ENCODE results near the gene NTHL1. TPM values are rescaled to one million over a fixed set of nuclear protein-coding genes. Genes with fewer than 3 reads are reported as not detected.
A peak's percentile ranks its signal among the peaks of the same experiment; 100 is the strongest.

Gene NTHL1
- total and polyA plus RNA-seq, 2 of the 13 experiments (the other 11 are each of a cell fraction or from before 2014, with no cell fraction given), result 47.5 to 64.9 TPM

DNA sequence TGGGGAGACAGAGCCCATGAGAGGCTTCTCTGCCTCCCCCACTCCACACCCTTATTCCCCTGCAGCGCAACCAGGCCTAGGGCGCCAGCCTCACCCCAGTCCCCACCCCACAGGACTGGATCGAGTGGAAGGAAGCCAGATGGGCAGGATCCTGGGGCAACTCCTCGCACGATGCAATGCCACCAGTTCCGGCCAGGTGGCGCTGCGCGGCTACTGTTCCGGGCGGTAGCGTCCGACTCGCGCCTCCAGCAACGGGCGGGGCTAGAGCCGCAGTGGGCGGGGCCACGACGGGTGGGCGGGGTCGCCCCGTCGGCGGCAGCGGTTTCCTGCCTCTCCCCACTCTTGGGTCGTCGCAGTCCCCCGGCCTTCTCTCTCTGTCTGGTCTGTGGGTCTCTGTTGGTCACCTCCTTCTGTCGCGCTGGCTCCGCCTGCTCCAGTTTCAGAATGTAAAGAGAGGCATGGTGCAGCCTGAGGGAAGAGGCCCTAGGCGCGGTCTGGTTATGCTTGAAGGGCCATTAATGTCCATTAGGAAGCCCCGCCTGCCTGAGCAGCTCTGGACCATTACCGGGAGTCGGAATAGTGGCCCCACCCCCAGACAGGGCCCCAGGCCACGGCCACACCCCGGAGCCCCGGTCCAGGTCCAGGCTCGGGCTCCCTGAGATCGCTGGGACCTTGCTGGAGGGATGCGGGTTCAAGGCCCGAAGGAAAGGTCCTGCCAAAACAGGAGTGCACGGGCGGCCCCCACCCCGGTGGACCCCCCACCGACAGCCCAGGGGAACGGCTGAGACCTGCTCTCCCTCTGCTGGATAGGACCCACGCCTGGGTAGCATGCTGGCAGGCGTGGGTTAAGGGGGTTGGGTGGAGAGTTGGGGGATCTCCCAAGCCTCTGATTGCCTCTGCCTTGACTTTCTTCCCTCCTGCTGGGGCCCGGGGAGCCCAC, 24.3 kb downstream of the NTHL1 start (continued):
- TF ChIP-seq E2F5 (CRISPR knock-in tag; conservative IDR thresholded peaks at IDR 0.05) (no peak), NR2F6 (IDR thresholded peaks at IDR 0.05) (no peak), NR2F6 (CRISPR knock-in tag; IDR thresholded peaks at IDR 0.05) (peak; percentile 22; the same call in 1 of the 2 replicates), FOXP4 (CRISPR knock-in tag; IDR thresholded peaks at IDR 0.05) (no peak), RFX1 (IDR thresholded peaks at IDR 0.05) (no peak), SOX13 (IDR thresholded peaks at IDR 0.05) (no peak), SOX13 (CRISPR knock-in tag; conservative IDR thresholded peaks at IDR 0.05 in 1 of 2, IDR thresholded peaks at IDR 0.05 in 1 of 2) (peak in 1 of 2 experiments; percentile 13; a peak in 1 of 4 replicates), ETV5 (CRISPR knock-in tag; IDR thresholded peaks at IDR 0.05; ENCODE audit: borderline replicate concordance) (peak; percentile 66; the same call in 1 of the 2 replicates), LCORL (IDR thresholded peaks at IDR 0.05) (no peak), LCORL (CRISPR knock-in tag; IDR thresholded peaks at IDR 0.05) (peak; percentile 86; the same call in 1 of the 2 replicates), ZNF501 (CRISPR knock-in tag; IDR thresholded peaks at IDR 0.05) (peak; percentile 95), TMF1 (CRISPR knock-in tag; IDR thresholded peaks at IDR 0.05; ENCODE audit: low read depth) (0 out of 2 replicates have a peak, but pooled peaks have one; percentile 45), ZBTB39 (CRISPR knock-in tag; IDR thresholded peaks at IDR 0.05) (0 out of 2 replicates have a peak, but pooled peaks have one; percentile 39), IKZF4 (CRISPR knock-in tag; IDR thresholded peaks at IDR 0.05; ENCODE audit: borderline replicate concordance, low read depth, not compliant biosample characterization) (no peak), ZNF333 (CRISPR knock-in tag; IDR thresholded peaks at IDR 0.05; ENCODE audit: borderline replicate concordance) (peak; percentile 71; the same call in 1 of the 2 replicates)
- TF ChIP-seq, protein P1, sequence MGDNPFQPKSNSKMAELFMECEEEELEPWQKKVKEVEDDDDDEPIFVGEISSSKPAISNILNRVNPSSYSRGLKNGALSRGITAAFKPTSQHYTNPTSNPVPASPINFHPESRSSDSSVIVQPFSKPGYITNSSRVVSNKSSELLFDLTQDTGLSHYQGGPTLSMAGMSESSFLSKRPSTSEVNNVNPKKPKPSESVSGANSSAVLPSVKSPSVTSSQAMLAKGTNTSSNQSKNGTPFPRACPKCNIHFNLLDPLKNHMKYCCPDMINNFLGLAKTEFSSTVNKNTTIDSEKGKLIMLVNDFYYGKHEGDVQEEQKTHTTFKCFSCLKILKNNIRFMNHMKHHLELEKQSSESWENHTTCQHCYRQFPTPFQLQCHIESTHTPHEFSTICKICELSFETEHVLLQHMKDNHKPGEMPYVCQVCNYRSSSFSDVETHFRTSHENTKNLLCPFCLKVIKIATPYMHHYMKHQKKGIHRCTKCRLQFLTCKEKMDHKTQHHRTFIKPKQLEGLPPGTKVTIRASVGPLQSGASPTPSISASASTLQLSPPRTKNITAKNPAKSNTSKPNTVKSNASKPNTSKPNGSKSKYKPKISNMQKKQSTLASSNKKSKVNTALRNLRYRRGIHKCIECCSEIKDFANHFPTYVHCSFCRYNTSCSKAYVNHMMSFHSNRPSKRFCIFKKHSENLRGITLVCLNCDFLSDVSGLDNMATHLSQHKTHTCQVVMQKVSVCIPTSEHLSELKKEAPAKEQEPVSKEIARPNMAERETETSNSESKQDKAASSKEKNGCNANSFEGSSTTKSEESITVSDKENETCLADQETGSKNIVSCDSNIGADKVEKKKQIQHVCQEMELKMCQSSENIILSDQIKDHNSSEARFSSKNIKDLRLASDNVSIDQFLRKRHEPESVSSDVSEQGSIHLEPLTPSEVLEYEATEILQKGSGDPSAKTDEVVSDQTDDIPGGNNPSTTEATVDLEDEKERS (CRISPR knock-in tag; IDR thresholded peaks at IDR 0.05), result peak; percentile 68; the same call in 1 of the 2 replicates
- TF ChIP-seq, protein P2, sequence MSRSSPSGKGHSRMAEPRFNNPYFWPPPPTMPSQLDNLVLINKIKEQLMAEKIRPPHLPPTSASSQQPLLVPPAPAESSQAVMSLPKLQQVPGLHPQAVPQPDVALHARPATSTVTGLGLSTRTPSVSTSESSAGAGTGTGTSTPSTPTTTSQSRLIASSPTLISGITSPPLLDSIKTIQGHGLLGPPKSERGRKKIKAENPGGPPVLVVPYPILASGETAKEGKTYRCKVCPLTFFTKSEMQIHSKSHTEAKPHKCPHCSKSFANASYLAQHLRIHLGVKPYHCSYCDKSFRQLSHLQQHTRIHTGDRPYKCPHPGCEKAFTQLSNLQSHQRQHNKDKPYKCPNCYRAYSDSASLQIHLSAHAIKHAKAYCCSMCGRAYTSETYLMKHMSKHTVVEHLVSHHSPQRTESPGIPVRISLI (CRISPR knock-in tag; IDR thresholded peaks at IDR 0.05; ENCODE audit: borderline replicate concordance), result peak; percentile 19; the same call in 1 of the 2 replicates
